ENCODE data around the gene SLC1A2.

DNA sequence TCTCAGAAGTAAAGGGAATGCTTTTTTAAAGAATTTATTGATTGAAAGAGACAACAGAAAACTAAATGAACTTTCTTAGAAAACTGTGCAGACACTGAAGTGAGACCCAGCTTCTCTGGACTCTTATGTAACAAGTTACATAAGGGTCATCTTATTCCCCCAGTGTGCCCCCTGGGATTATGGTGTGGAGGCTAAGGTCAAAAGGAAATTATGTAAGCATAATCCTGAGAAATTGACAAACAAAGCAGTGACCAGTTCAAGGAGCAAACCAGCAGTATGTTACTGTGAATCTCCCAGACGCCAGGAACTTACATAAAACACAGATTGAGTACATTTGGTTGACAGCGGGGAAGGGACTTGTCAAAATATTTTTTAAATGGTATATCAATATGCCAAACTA is 78.6 kb downstream of the SLC1A2 start:
- TF ChIP-seq, protein P1, sequence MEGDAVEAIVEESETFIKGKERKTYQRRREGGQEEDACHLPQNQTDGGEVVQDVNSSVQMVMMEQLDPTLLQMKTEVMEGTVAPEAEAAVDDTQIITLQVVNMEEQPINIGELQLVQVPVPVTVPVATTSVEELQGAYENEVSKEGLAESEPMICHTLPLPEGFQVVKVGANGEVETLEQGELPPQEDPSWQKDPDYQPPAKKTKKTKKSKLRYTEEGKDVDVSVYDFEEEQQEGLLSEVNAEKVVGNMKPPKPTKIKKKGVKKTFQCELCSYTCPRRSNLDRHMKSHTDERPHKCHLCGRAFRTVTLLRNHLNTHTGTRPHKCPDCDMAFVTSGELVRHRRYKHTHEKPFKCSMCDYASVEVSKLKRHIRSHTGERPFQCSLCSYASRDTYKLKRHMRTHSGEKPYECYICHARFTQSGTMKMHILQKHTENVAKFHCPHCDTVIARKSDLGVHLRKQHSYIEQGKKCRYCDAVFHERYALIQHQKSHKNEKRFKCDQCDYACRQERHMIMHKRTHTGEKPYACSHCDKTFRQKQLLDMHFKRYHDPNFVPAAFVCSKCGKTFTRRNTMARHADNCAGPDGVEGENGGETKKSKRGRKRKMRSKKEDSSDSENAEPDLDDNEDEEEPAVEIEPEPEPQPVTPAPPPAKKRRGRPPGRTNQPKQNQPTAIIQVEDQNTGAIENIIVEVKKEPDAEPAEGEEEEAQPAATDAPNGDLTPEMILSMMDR (IDR thresholded peaks at IDR 0.05), result no peak
- TF ChIP-seq POLR2A (IDR thresholded peaks at IDR 0.05; ENCODE audit: low read depth), result no peak
- TF ChIP-seq POLR2AphosphoS5 (IDR thresholded peaks at IDR 0.05), result no peak
- no peak for TF ChIP-seq EP300 (IDR thresholded peaks at IDR 0.05)
